Stomach (tissue), 4 donors: ENCODE measurements around the gene DRAP1.

Source experiments
- CTCF ChIP-seq, 7 experiments: fragments of 450-650 bp in 4 of 7; fragments of 200-600 bp in 3 of 7; sonication (generic) in 3 of 7; IDR thresholded peaks; one replicate each; pipeline ENCODE4 v1.5.1; 2016 to 2019; ENCODE audit warnings: antibody characterized with exemption in 7 of 7, control low read depth in 2 of 7, mild to moderate bottlenecking in 1 of 7
- EP300 ChIP-seq: sonication (generic); formaldehyde crosslinking; IDR thresholded peaks from one replicate; pipeline ENCODE4 v1.6.1; 2017; ENCODE audit warnings: antibody characterized with exemption
- POLR2A ChIP-seq, 4 donors: fragments of 450-650 bp; IDR thresholded peaks; one replicate each; pipeline ENCODE4 v1.6.1; 2016; ENCODE audit warnings: antibody characterized with exemption in 4 of 4, control low read depth in 2 of 4, mild to moderate bottlenecking in 1 of 4, moderate library complexity in 1 of 4
- POLR2AphosphoS5 ChIP-seq, 3 donors: sonication (generic); formaldehyde crosslinking; IDR thresholded peaks; one replicate each; pipeline ENCODE4 v1.6.1; 2016; ENCODE audit warnings: antibody characterized with exemption in 3 of 3

- TF ChIP-seq POLR2A (IDR thresholded peaks at IDR 0.05) (no peak), CTCF (IDR thresholded peaks at IDR 0.05) (no peak), POLR2AphosphoS5 (IDR thresholded peaks at IDR 0.05) (no peak), EP300 (no peak)
Measured at GRCh38 chr11:65879617-65880016, 39.6 kb upstream of the DRAP1 start, which contains the start of gene CTSW.
